Prostate gland (tissue), 2 donors: ENCODE results near the gene TTLL10.
"Not testable (repeated sequence)": the region's sequence is repeated elsewhere in the genome, so short reads cannot be mapped to it uniquely, and the experiment has no call there.

Experiments used
- POLR2A ChIP-seq: fragments of 450-650 bp; IDR thresholded peaks from one replicate; pipeline ENCODE4 v1.6.1; 2016; ENCODE audit warnings: antibody characterized with exemption, mild to moderate bottlenecking
- POLR2AphosphoS5 ChIP-seq: sonication (generic); formaldehyde crosslinking; IDR thresholded peaks from one replicate; pipeline ENCODE4 v1.6.1; 2017; ENCODE audit warnings: antibody characterized with exemption
- TF ChIP-seq, protein P1 (sequence below), 4 experiments: fragments of 200-600 bp in 2 of 4; fragments of 450-650 bp in 2 of 4; sonication (generic) in 2 of 4; IDR thresholded peaks; 1 replicate in 3 of 4; 2 replicates in 1 of 4; pipeline ENCODE4 v1.5.1; 2016 to 2019; ENCODE audit warnings: antibody characterized with exemption in 4 of 4, mild to moderate bottlenecking in 2 of 4, moderate library complexity in 2 of 4

DNA sequence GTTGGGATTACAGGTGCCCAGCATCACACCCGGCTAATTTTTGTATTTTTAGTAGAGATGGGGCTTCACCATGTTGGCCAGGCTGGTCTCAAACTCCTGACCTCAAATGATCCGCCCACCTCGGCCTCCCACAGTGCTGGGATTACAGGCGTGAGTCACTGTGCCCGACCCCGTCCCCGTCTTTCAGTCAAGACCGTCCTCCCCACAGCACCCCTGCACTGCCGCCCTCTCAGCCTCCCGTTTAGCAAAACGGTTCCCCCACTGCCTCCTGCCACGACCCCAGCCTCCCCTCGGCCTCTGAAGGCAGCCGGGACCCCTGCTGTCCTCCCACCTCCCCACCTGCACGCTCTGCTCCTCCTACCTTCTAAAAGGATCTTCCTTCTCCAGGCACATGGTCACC lies 31.3 kb upstream of the TTLL10 start:
- not testable (repeated sequence) for TF ChIP-seq POLR2A, POLR2AphosphoS5
- TF ChIP-seq, protein P1, sequence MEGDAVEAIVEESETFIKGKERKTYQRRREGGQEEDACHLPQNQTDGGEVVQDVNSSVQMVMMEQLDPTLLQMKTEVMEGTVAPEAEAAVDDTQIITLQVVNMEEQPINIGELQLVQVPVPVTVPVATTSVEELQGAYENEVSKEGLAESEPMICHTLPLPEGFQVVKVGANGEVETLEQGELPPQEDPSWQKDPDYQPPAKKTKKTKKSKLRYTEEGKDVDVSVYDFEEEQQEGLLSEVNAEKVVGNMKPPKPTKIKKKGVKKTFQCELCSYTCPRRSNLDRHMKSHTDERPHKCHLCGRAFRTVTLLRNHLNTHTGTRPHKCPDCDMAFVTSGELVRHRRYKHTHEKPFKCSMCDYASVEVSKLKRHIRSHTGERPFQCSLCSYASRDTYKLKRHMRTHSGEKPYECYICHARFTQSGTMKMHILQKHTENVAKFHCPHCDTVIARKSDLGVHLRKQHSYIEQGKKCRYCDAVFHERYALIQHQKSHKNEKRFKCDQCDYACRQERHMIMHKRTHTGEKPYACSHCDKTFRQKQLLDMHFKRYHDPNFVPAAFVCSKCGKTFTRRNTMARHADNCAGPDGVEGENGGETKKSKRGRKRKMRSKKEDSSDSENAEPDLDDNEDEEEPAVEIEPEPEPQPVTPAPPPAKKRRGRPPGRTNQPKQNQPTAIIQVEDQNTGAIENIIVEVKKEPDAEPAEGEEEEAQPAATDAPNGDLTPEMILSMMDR (IDR thresholded peaks at IDR 0.05), result not testable (repeated sequence)
